Calu3 (cell line): ENCODE measurements around the gene ACTL7B. TPM values are rescaled to one million over a fixed set of nuclear protein-coding genes. Genes with fewer than 3 reads are reported as not detected.

Source experiments
- BruUV-seq: library from RNA; stranded (reverse); fragments of 400-500 nt; replicated peaks from 2 replicates; lab custom pipeline; 2021; lab: Mats Ljungman, UMichigan
- CTCF ChIA-PET: fragments of 300-600 bp; sonication (Branson Sonifier 250); formaldehyde crosslinking; loops from one replicate; lab custom pipeline; 2022; ENCODE audit warnings: antibody characterized with exemption; lab: Charles Lee
- DNase-seq: peaks from one replicate; pipeline ENCODE4 v3.0.0; 2022
- H3K27ac Mint-ChIP-seq: one replicate; pipeline ENCODE4 v1.8.0; 2022; ENCODE audit warnings: mixed read lengths; ENCODE audit not compliant: unreplicated experiment
- H3K27me3 Mint-ChIP-seq: one replicate; pipeline ENCODE4 v1.8.0; 2022; ENCODE audit warnings: mixed read lengths; ENCODE audit not compliant: unreplicated experiment
- H3K36me3 Mint-ChIP-seq: one replicate; pipeline ENCODE4 v1.8.0; 2022; ENCODE audit warnings: mild to moderate bottlenecking, moderate library complexity, mixed read lengths; ENCODE audit not compliant: insufficient read depth, unreplicated experiment
- H3K4me1 Mint-ChIP-seq: one replicate; pipeline ENCODE4 v1.8.0; 2022; ENCODE audit warnings: mild to moderate bottlenecking, low read depth, mixed read lengths; ENCODE audit not compliant: unreplicated experiment
- H3K4me3 Mint-ChIP-seq: one replicate; pipeline ENCODE4 v1.8.0; 2022; ENCODE audit warnings: mild to moderate bottlenecking, low read depth, moderate library complexity, mixed read lengths; ENCODE audit not compliant: unreplicated experiment
- H3K9me3 Mint-ChIP-seq: one replicate; pipeline ENCODE4 v1.8.0; 2022; ENCODE audit warnings: low read depth, mixed read lengths; ENCODE audit not compliant: unreplicated experiment
- intact Hi-C: fragments of 100-400 bp; cut with micrococcal nuclease; formaldehyde crosslinking; loops from one replicate; pipeline ENCODE4 v1.10.0; 2022; ENCODE audit not compliant: unreplicated experiment
- total RNA-seq: library from RNA; stranded (reverse); gene quantifications from 2 replicates; pipeline ENCODE4 v1.2.3, GENCODE V29; 2022
- TF ChIP-seq, protein P1 (sequence below): fragments of 200-600 bp; IDR thresholded peaks from one replicate; pipeline ENCODE4 v1.8.0; 2022; ENCODE audit warnings: antibody characterized with exemption; ENCODE audit not compliant: unreplicated experiment

ACTL7B gene
- total RNA-seq, 1 experiment from 2014 or later: not detected

DNA sequence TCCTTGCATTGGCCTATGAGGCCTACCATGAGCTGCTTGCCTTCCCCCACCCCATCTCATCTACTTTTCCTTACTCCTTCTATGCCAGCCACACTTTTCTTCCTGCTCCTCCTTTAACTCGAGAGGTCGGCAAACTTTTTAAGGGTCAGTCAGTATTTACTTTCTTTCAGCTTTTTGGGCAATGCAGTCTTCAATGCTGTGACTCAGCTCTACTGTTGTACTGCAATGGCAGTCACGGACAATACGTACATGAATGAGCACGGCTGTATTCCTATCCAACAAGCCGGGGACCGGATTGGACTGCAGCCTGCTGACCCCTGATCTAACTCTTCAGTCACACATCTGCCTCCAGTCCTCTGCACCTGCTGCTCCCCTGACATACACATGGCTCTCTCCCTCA, 5.7 kb upstream of the ACTL7B start:
- CTCF ChIA-PET: no interaction called here
- Mint-ChIP-seq H3K4me3 (no peak overlapping the region), H3K9me3 (no peaks in the 10 kb centered on the region), H3K36me3 (no peaks in the 10 kb centered on the region), H3K27ac (no peak overlapping the region), H3K4me1 (no peaks in the 10 kb centered on the region), H3K27me3 (no peaks in the 10 kb centered on the region)
- TF ChIP-seq, protein P1, sequence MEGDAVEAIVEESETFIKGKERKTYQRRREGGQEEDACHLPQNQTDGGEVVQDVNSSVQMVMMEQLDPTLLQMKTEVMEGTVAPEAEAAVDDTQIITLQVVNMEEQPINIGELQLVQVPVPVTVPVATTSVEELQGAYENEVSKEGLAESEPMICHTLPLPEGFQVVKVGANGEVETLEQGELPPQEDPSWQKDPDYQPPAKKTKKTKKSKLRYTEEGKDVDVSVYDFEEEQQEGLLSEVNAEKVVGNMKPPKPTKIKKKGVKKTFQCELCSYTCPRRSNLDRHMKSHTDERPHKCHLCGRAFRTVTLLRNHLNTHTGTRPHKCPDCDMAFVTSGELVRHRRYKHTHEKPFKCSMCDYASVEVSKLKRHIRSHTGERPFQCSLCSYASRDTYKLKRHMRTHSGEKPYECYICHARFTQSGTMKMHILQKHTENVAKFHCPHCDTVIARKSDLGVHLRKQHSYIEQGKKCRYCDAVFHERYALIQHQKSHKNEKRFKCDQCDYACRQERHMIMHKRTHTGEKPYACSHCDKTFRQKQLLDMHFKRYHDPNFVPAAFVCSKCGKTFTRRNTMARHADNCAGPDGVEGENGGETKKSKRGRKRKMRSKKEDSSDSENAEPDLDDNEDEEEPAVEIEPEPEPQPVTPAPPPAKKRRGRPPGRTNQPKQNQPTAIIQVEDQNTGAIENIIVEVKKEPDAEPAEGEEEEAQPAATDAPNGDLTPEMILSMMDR: no peak
- intact Hi-C loops: no loop called here
- DNase-seq: no peak
- BruUV-seq: no TSS peak

DNA sequence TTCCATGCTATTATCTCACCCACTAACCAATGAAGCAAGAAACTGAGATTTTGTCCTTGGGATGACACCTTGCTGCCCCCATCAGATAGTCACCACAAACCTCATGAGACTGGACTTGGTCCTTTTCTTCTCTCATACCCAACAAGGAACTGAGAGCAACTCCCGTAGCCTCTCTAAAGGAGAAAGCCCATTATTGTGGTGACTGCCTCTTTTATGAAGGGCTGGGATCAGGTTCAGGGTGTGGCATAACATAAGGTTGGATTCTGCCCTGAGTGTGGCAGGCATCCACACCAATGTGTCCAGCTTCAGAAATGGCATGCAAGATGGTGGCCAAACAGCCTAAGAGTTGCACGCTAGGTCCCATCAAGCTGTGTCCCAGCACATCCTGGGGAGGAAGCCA, 5.0 kb upstream of the ACTL7B start:
- no peaks in the 10 kb centered on the region for H3K36me3 Mint-ChIP-seq
- BruUV-seq: no TSS peak
- H3K27me3 Mint-ChIP-seq: no peaks in the 10 kb centered on the region
- intact Hi-C loops: no loop called here
- TF ChIP-seq, protein P1: no peak
- no peaks in the 10 kb centered on the region for H3K9me3 Mint-ChIP-seq
- H3K4me1 Mint-ChIP-seq: no peaks in the 10 kb centered on the region
- H3K27ac Mint-ChIP-seq: no peak overlapping the region
- CTCF ChIA-PET: no interaction called here
- H3K4me3 Mint-ChIP-seq: no peak overlapping the region
- no peak for DNase-seq

DNA sequence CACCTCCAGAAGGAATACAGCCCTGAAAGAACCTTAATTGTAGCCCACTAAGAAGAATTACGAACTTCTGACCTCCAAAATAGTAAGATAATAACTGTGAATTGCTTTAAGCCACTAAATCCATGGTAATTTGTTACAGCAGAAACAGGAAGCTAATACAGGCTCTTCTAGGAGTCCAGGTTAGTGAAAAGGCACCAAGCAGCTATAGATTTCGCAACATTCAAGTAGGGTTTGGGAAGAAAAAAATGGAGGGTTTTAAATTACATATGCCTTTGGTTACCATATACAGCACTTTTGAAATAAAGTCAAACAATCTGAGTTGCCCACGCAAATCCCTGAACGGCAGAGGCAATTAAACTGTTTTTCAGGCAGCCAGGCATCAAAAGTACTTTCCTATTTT, 4.6 kb upstream of the ACTL7B start:
- Mint-ChIP-seq H3K27ac (no peak overlapping the region), H3K4me3 (no peak overlapping the region), H3K36me3 (no peaks in the 10 kb centered on the region), H3K4me1 (no peaks in the 10 kb centered on the region), H3K9me3 (no peaks in the 10 kb centered on the region), H3K27me3 (no peaks in the 10 kb centered on the region)
- CTCF ChIA-PET: no interaction called here
- BruUV-seq: no TSS peak
- no peak for DNase-seq
- TF ChIP-seq, protein P1: no peak
- intact Hi-C loops: no loop called here

DNA sequence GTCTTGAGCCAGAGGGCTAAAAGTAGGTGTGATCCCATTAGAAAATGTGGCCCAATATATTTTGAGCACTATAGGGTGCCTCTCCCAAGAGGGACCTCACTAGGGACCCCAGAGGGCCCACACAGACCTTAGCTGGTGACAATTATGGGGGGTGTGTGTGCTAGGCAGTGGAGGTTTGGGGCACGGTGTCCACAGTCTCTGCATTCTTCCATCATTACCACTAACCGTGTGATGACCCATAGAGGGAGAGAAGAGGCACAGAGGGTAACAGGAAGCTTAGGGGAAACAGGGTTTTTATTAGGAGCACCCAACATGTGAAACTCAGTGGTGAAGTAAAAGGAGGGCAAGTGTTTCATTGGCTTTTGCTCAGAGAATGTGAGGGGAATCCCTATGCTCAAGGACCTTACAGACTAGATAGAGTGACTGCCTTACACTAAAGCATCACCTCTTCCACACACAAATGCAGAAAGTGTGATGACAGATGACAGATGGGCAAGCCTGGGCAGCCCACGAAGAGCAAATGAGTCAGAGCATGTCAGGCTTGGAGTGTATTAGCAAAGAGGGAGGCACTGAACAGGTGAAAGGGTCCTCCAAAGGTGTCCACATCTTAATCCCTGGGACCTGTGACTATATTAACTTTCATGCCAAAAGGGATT, 3.8 kb upstream of the ACTL7B start:
- BruUV-seq: no TSS peak
- H3K27me3 Mint-ChIP-seq: no peaks in the 10 kb centered on the region
- no peaks in the 10 kb centered on the region for H3K9me3 Mint-ChIP-seq
- no peak overlapping the region for H3K27ac Mint-ChIP-seq
- no peaks in the 10 kb centered on the region for H3K36me3 Mint-ChIP-seq
- H3K4me1 Mint-ChIP-seq: no peaks in the 10 kb centered on the region
- H3K4me3 Mint-ChIP-seq: no peak overlapping the region
- intact Hi-C loops: no loop called here
- DNase-seq: no peak
- CTCF ChIA-PET: no interaction called here
- TF ChIP-seq, protein P1: no peak
